ENCODE measurements around the gene MESP1.

MESP1 gene

DNA sequence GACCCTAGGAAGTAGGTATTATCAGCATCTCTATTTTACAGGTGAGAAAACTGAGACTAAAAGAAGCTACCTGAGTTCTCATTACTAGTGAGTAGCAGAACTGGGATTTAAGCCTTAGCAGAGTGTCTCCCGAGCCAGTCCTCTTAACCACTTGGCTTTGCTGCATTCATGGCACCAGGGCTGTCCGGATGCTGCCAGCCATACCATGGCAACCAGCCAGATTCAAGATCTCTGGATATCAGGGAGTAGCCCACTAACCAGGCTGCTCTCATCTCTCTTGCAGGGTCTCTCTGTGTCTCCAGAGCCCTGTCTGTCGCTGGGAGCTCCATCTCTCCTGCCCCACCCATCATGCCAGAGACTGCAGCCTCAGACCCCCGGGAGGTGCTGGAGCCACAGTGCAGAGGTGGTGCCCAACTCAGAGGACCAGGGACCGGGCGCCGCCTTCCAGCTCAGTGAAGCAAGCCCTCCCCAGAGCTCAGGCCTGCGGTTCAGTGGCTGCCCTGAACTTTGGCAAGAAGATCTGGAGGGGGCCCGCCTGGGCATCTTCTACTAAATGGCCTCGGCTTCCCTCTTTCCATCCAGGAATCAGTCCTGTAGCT lies 26.8 kb upstream of the MESP1 start:
- Histone ChIP-seq H3K36me3 (ENCODE audit: control insufficient read depth, low read depth, low read length) (no peaks in the 10 kb centered on the region), H3K4me3 (ENCODE audit: low read length) (no peak overlapping the region), H3K27ac (ENCODE audit: low read length) (no peak overlapping the region), H3K9ac (ENCODE audit: low read length) (no peak overlapping the region), H3K9me3 (ENCODE audit: control insufficient read depth, low read depth, low read length) (no peaks in the 10 kb centered on the region), H3K27me3 (ENCODE audit: control insufficient read depth, insufficient read depth, low read length) (peaks cover 36% of the 10 kb centered on the region), H3K4me1 (ENCODE audit: control insufficient read depth, low read depth, low read length) (peaks cover 4% of the 10 kb centered on the region)

DNA sequence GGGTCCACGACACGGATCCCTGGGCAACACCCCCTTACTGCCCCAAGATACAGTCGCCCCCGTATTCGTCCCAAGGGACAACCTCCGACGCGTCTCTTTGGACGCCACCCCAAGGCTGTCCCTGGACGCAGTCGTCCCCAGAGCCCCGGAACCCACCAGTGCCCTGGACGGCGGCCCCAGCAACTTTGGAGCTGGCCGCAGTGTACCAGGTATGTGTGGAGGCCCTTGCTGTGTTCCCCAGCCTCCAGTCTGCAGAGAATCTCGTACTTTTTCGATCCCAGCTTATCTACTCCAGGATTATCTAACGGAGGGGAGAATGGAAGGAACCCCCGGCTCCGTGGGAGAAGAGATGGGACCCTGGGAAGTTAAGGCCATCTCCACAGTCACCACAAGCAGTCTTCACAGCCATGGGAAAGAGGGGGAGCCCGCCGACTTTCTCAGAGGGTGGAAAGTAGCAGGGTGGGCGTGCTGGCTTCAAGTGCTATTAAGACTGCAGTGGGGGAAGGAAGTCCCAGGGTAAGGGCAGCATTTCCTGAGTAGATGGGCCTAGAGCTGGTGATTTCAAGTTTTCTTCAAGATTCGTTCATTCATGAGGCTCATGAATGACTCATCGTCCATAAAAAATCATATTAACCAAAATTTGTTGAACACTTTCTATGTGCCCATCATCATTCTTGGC lies 26.2 kb upstream of the MESP1 start:
- Histone ChIP-seq H3K4me1 (ENCODE audit: control insufficient read depth, low read depth, low read length) (peaks cover under 1% of the 10 kb centered on the region), H3K9ac (ENCODE audit: low read length) (no peak overlapping the region), H3K36me3 (ENCODE audit: control insufficient read depth, low read depth, low read length) (no peaks in the 10 kb centered on the region), H3K27ac (ENCODE audit: low read length) (no peak overlapping the region), H3K4me3 (ENCODE audit: low read length) (peak overlapping the region; percentile 33), H3K9me3 (ENCODE audit: control insufficient read depth, low read depth, low read length) (no peaks in the 10 kb centered on the region), H3K27me3 (ENCODE audit: control insufficient read depth, insufficient read depth, low read length) (peaks cover 36% of the 10 kb centered on the region)

DNA sequence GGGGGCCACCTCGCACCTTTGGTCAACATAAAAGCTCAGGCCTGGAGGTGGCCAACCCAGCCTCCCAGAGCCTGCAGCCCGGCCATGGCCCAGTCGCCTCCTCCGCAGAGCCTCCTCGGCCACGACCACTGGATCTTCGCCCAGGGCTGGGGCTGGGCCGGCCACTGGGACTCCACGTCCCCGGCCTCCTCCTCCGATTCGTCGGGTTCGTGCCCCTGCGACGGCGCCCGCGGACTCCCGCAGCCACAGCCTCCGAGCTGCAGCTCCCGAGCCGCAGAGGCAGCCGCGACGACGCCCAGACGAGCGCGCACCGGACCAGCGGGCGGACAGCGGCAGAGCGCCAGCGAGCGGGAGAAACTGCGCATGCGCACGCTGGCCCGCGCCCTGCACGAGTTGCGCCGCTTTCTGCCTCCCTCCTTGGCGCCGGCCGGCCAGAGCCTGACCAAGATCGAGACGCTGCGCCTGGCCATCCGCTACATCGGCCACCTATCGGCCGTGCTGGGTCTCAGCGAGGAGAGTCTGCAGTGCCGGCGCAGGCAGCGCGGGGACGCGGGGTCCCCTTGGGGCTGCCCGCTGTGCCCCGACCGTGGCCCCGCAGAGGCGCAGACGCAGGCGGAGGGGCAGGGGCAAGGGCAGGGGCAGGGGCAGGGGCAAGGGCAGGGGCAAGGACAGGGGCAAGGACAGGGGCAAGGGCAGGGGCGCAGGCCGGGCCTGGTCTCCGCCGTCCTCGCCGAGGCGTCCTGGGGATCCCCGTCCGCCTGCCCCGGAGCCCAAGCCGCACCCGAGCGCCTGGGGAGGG lies 25.4 kb upstream of the MESP1 start, which contains the start of gene MESP2:
Gene MESP2 (plus strand): TSS at position 59 of the 799 bp plus-strand sequence. CDS start 26 bp downstream, at position 85.
- no peak within 1 kb of the TSS for H3K27ac ChIP-seq (ENCODE audit: low read length)
- H3K4me3 ChIP-seq (ENCODE audit: low read length) = peak within 1 kb of the TSS; percentile 33
- no peaks in the 10 kb centered on the region for H3K4me1 ChIP-seq (ENCODE audit: control insufficient read depth, low read depth, low read length)
- no peaks in the 10 kb centered on the region for H3K9me3 ChIP-seq (ENCODE audit: control insufficient read depth, low read depth, low read length)
- H3K36me3 ChIP-seq (ENCODE audit: control insufficient read depth, low read depth, low read length) = no peaks in the 10 kb centered on the region
- no peak within 1 kb of the TSS for H3K9ac ChIP-seq (ENCODE audit: low read length)
- H3K27me3 ChIP-seq (ENCODE audit: control insufficient read depth, insufficient read depth, low read length) = peaks cover 36% of the 10 kb centered on the region

DNA sequence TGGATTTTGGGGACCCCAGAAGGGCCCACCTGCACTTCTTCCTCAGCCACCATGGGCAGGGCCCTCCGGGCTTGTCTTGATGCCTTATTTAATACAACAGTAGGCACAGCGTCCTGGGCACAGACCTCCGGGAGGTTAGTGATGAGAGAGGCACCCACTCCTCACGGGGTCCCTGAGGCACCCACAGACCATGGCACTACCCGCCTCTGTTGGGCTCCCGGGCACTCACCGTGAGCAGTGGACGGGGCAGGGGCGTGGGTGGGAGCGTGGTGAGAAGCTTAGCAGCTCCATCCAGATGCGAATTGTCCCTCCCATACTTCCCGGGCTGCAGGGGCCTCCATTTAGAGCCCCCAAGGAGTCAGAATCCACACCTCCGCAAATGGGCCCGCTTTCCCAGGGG lies 24.8 kb upstream of the MESP1 start:
- Histone ChIP-seq H3K9me3 (ENCODE audit: control insufficient read depth, low read depth, low read length) (no peaks in the 10 kb centered on the region), H3K9ac (ENCODE audit: low read length) (no peak overlapping the region), H3K27ac (ENCODE audit: low read length) (no peak overlapping the region), H3K27me3 (ENCODE audit: control insufficient read depth, insufficient read depth, low read length) (peaks cover 34% of the 10 kb centered on the region), H3K4me3 (ENCODE audit: low read length) (no peak overlapping the region), H3K36me3 (ENCODE audit: control insufficient read depth, low read depth, low read length) (no peaks in the 10 kb centered on the region), H3K4me1 (ENCODE audit: control insufficient read depth, low read depth, low read length) (no peaks in the 10 kb centered on the region)

DNA sequence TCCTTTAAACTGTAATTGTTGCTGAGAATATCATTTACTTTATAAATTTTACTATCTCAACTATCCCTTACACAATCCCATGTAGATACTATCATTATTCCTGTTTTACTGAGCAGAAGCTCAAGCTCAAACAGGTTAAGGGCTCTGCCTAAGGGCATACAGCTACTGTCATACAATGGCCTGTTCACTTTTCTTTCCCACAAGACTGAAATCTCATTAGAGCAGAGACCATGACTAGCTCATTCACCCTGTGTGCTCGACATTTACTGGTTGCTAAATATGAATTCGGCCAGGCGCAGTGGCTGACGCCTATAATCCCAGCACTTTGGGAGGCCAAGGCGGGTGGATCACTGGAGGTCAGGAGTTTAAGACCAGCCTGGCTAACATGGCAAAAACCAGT lies 23.4 kb upstream of the MESP1 start:
- no peaks in the 10 kb centered on the region for H3K9me3 ChIP-seq (ENCODE audit: control insufficient read depth, low read depth, low read length)
- H3K4me1 ChIP-seq (ENCODE audit: control insufficient read depth, low read depth, low read length) = no peaks in the 10 kb centered on the region
- no peak overlapping the region for H3K9ac ChIP-seq (ENCODE audit: low read length)
- no peak overlapping the region for H3K27ac ChIP-seq (ENCODE audit: low read length)
- H3K4me3 ChIP-seq (ENCODE audit: low read length) = no peak overlapping the region
- H3K27me3 ChIP-seq (ENCODE audit: control insufficient read depth, insufficient read depth, low read length) = peaks cover 33% of the 10 kb centered on the region
- H3K36me3 ChIP-seq (ENCODE audit: control insufficient read depth, low read depth, low read length) = no peaks in the 10 kb centered on the region

DNA sequence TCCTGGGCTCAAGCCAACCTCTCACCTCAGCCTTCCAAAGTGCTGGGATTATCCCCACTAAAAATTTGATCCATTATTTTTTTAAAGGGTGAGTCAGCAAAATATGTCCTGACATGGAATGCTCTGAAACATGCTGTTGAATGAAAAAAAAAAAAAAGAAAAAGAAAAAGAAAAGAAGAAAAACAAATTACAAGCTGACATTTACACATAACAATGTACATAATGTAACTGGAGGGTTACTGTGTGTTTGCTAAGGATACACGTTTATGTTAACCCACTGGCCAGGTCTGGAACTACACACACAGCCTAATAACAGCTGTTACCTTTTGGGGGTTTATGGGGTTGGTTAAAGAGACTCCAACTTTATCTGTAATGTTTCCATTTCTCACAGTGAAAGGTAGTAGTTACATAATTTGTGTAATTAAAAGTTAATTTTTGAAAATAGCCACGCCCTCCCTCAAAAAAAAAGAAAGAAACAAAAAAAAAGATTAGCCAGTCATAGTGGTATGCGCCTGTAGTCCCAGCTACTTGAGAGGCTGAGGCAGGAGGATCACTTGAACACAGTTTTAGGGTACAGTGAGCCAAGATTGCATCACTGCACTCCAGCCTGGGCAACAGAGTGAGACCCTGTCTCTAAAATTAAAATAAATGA lies 22.0 kb upstream of the MESP1 start:
- H3K9ac ChIP-seq (ENCODE audit: low read length) = no peak overlapping the region
- peaks cover 25% of the 10 kb centered on the region for H3K27me3 ChIP-seq (ENCODE audit: control insufficient read depth, insufficient read depth, low read length)
- H3K4me1 ChIP-seq (ENCODE audit: control insufficient read depth, low read depth, low read length) = no peaks in the 10 kb centered on the region
- H3K27ac ChIP-seq (ENCODE audit: low read length) = no peak overlapping the region
- no peak overlapping the region for H3K4me3 ChIP-seq (ENCODE audit: low read length)
- no peaks in the 10 kb centered on the region for H3K9me3 ChIP-seq (ENCODE audit: control insufficient read depth, low read depth, low read length)
- H3K36me3 ChIP-seq (ENCODE audit: control insufficient read depth, low read depth, low read length) = no peaks in the 10 kb centered on the region

DNA sequence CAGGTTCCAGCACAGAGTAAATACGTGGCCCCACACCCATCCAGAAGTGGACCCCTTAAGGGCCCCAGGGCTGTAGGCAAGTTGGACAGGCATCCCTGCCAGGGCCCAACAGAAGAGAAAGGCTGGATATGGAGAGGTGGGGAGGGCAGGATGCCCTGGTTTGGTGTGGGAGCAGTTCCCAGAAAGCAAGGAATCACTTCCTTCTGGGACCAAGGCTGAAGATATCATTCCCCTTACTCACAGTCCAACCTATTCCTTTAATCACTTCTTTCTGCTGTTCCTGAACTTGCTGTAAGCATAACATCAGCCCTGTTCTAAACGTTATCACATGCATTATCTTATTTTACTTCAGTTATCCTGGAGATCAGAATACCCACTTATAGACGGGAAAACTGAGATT lies 19.0 kb upstream of the MESP1 start:
- Histone ChIP-seq H3K4me1 (ENCODE audit: control insufficient read depth, low read depth, low read length) (no peaks in the 10 kb centered on the region), H3K27ac (ENCODE audit: low read length) (no peak overlapping the region), H3K4me3 (ENCODE audit: low read length) (no peak overlapping the region), H3K9me3 (ENCODE audit: control insufficient read depth, low read depth, low read length) (no peaks in the 10 kb centered on the region), H3K9ac (ENCODE audit: low read length) (no peak overlapping the region), H3K27me3 (ENCODE audit: control insufficient read depth, insufficient read depth, low read length) (peaks cover under 1% of the 10 kb centered on the region), H3K36me3 (ENCODE audit: control insufficient read depth, low read depth, low read length) (no peaks in the 10 kb centered on the region)

DNA sequence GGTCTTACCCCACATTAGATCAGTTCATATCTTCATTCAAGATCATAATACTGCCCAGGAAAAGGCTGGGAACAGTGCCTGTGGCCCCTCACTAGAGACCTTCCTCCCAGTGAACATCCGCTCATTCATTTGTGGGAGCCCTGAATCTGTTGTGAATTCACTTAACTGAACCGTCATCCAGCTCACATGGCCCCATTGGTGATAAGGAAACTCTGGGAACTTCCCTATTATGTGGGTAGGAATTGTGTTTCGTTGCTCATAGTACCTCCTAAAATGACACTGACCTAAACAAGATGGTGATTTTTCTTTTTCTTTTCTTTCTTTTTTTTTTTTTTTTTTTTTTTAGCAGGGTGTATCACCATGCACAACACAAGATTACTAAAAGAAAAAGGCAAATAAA lies 18.3 kb upstream of the MESP1 start:
- H3K4me1 ChIP-seq (ENCODE audit: control insufficient read depth, low read depth, low read length) = no peaks in the 10 kb centered on the region
- no peaks in the 10 kb centered on the region for H3K9me3 ChIP-seq (ENCODE audit: control insufficient read depth, low read depth, low read length)
- no peaks in the 10 kb centered on the region for H3K36me3 ChIP-seq (ENCODE audit: control insufficient read depth, low read depth, low read length)
- no peak overlapping the region for H3K4me3 ChIP-seq (ENCODE audit: low read length)
- no peaks in the 10 kb centered on the region for H3K27me3 ChIP-seq (ENCODE audit: control insufficient read depth, insufficient read depth, low read length)
- no peak overlapping the region for H3K27ac ChIP-seq (ENCODE audit: low read length)
- no peak overlapping the region for H3K9ac ChIP-seq (ENCODE audit: low read length)

DNA sequence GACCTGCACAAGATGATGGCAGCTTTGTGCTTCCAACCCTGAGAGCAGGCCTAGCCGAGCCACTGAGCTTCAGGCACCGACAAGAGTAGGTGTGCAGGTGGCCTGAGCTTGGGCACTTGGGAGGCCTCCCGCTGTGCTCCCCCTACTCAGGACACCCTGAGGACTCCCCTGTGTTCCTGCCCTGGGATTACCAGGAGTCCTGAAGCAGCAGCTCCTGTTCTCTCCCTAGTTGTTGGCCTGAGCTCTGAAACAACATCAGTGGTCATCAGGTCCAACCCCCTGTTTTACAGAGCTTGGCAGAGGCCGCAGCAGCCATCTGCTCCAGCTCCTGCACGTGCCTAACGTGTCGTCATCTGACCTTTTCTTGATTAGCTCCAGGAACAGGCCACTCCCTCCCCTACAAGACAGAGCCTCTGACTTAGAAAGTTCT lies 17.0 kb upstream of the MESP1 start:
- H3K4me3 ChIP-seq (ENCODE audit: low read length) = no peak overlapping the region
- no peak overlapping the region for H3K9ac ChIP-seq (ENCODE audit: low read length)
- no peaks in the 10 kb centered on the region for H3K27me3 ChIP-seq (ENCODE audit: control insufficient read depth, insufficient read depth, low read length)
- no peaks in the 10 kb centered on the region for H3K9me3 ChIP-seq (ENCODE audit: control insufficient read depth, low read depth, low read length)
- no peak overlapping the region for H3K27ac ChIP-seq (ENCODE audit: low read length)
- no peaks in the 10 kb centered on the region for H3K4me1 ChIP-seq (ENCODE audit: control insufficient read depth, low read depth, low read length)
- H3K36me3 ChIP-seq (ENCODE audit: control insufficient read depth, low read depth, low read length) = no peaks in the 10 kb centered on the region

DNA sequence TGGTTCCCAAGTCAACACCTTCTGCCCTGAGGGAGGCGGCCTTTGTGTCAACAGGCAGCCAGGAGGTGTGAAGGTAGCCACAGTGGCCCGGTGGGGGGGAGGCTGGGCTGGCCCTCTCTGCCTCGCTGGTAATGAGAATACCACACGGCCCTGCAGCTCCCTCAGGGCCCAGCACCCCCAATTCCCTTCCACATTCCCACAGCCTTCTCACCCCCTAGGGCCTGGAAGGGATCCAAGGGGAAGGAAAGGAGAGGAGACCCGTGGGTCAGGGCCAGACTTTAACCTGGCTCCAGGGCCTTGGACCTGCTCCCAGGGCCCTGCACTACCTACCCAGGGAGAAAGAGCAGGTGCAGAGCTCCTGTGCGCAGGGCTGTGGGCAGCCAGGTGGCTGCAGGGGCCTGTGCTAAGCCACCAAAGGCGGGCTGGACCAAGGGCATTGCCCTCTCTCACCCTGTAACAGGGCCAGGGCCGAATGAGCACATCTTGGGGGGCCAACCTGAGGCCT lies 16.4 kb upstream of the MESP1 start:
- Histone ChIP-seq H3K27ac (ENCODE audit: low read length) (no peak overlapping the region), H3K27me3 (ENCODE audit: control insufficient read depth, insufficient read depth, low read length) (no peaks in the 10 kb centered on the region), H3K36me3 (ENCODE audit: control insufficient read depth, low read depth, low read length) (no peaks in the 10 kb centered on the region), H3K9ac (ENCODE audit: low read length) (no peak overlapping the region), H3K4me1 (ENCODE audit: control insufficient read depth, low read depth, low read length) (no peaks in the 10 kb centered on the region), H3K9me3 (ENCODE audit: control insufficient read depth, low read depth, low read length) (no peaks in the 10 kb centered on the region), H3K4me3 (ENCODE audit: low read length) (no peak overlapping the region)
